ENCODE data around the gene PTBP2. TPM values are rescaled to one million over a fixed set of nuclear protein-coding genes. Genes with fewer than 3 reads are reported as not detected.

The PTBP2 gene, protein sequence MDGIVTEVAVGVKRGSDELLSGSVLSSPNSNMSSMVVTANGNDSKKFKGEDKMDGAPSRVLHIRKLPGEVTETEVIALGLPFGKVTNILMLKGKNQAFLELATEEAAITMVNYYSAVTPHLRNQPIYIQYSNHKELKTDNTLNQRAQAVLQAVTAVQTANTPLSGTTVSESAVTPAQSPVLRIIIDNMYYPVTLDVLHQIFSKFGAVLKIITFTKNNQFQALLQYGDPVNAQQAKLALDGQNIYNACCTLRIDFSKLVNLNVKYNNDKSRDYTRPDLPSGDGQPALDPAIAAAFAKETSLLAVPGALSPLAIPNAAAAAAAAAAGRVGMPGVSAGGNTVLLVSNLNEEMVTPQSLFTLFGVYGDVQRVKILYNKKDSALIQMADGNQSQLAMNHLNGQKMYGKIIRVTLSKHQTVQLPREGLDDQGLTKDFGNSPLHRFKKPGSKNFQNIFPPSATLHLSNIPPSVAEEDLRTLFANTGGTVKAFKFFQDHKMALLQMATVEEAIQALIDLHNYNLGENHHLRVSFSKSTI
- total RNA-seq, result 100 to 1,000 TPM in 1 of 2 donors, 10 to 100 TPM in 1; 61.4 to 109 TPM
- 41.0 TPM for polyA plus RNA-seq (ENCODE audit: insufficient read depth, low read depth, low replicate concordance)
- long read RNA-seq, donor 1, full-length matches to known transcripts, result 5 of 63 reads
- long read RNA-seq, donor 1, partial matches to known transcripts, result 58 of 63 reads
- long read RNA-seq, donor 1, other reads (novel, unspliced or antisense), result 0 of 63 reads
- long read RNA-seq, donor 2, partial matches to known transcripts, result 0 of 1 reads
- long read RNA-seq, donor 2, other reads (novel, unspliced or antisense), result 0 of 1 reads

DNA sequence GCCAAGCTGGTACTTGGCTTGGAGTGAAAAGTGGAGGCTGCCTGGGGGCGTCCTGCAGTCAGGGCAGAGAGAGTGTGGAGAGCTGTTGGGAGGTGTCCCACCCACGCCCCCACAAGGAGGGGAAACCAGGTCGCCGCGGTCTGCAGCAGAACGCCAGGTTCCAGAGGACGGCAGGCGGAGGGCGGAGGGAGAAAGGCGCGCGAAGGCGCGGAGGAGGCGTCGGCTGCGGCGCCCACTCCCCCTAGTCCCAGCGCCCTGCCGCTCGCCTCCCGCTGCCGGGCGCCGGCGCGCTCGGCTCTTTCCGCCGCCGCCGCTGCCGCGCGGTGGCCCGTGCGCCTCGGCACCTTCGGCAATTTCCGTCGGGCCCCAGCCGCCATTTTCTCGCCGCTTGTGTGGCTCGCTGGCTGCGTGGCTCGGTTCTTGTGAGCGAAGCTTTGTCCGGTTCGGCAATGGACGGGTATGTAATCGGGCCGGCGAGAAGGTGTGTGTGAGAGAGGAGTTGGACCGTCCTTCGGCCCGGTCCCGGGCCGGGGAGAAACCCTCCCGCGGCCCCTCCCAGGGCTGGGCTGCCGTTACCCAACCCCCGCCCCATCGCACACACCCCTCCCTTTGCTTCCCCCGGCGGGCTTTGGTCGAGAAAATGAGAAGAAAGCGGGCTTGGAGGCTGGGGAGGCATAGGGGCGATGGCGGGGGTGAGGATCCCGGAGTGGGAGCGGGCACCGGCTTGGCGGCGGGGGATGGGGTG, at the start of gene PTBP2:
PTBP2 (plus strand) TSS at position 369 of the 745 bp plus-strand sequence; CDS start at position 450, 81 bp downstream.
- Histone ChIP-seq H3K27me3 (no peaks in the 10 kb centered on the region), H3K4me3 (peak within 1 kb of the TSS; percentile 68 to 99), H3K36me3 (ENCODE audit: low read depth, missing control alignments) (no peaks in the 10 kb centered on the region), H3K9me3 (no peaks in the 10 kb centered on the region), H3K27ac (peak within 1 kb of the TSS; percentile 92 to 99), H3K4me1 (no peaks in the 10 kb centered on the region)
- DNase-seq, result peak; percentile 90
- TF ChIP-seq POLR2A (IDR thresholded peaks at IDR 0.05) (no peak), CTCF (IDR thresholded peaks at IDR 0.05) (no peak)
- intact Hi-C loops (cut with DNase I; ENCODE audit: low total_unique reads), result no loop called here
- WGBS, 2 donors, result 1% methylated on average over 18 to 67 of the region's 75 CpGs

DNA sequence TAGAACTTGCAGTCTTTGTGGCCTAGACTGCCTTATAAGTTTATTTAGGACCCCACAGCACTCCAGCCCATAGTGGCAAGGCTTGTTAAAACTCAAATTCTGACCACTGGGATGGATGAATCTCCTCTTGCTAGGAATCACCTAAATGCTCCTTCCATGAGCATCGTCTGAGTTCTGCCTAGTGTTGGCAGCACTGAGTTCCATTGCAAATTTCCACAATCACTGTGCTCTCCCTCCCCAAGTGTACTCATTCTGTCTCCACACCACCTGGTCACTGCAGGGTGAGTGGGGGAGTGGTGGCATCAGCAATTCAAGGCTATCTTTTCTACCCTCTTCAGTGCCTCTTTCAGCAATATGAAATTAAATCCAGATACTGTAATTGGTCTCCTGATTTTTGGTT, 46.7 kb upstream of the PTBP2 start:
- 50 to 69% methylated on average over 1 of the region's 1 CpG for WGBS, 2 donors
- no peaks in the 10 kb centered on the region for H3K27me3 ChIP-seq
- no peak for DNase-seq
- no peak overlapping the region for H3K27ac ChIP-seq
- no peak overlapping the region for H3K4me3 ChIP-seq
- H3K4me1 ChIP-seq, result no peaks in the 10 kb centered on the region
- H3K9me3 ChIP-seq, result no peaks in the 10 kb centered on the region
- intact Hi-C loops (cut with DNase I; ENCODE audit: low total_unique reads), result no loop called here
- TF ChIP-seq POLR2A (IDR thresholded peaks at IDR 0.05) (no peak), CTCF (IDR thresholded peaks at IDR 0.05) (no peak)
- no peaks in the 10 kb centered on the region for H3K36me3 ChIP-seq (ENCODE audit: low read depth, missing control alignments)

GRCh38 chr1:96682056-96682455, 39.5 kb upstream of the PTBP2 start:
- no peak for TF ChIP-seq CTCF (IDR thresholded peaks at IDR 0.05)
- no peak for TF ChIP-seq POLR2A (IDR thresholded peaks at IDR 0.05)
- Histone ChIP-seq H3K27ac (no peak overlapping the region), H3K9me3 (no peaks in the 10 kb centered on the region), H3K36me3 (ENCODE audit: low read depth, missing control alignments) (no peaks in the 10 kb centered on the region), H3K4me3 (no peak overlapping the region), H3K27me3 (no peaks in the 10 kb centered on the region), H3K4me1 (no peaks in the 10 kb centered on the region)
- intact Hi-C loops (cut with DNase I; ENCODE audit: low total_unique reads), result no loop called here
- DNase-seq, result no peak
- WGBS, 2 donors, result 71 to 86% methylated on average over 6 of the region's 6 CpGs

GRCh38 chr1:96683931-96684330, 37.7 kb upstream of the PTBP2 start:
- Histone ChIP-seq H3K9me3 (no peaks in the 10 kb centered on the region), H3K36me3 (ENCODE audit: low read depth, missing control alignments) (no peaks in the 10 kb centered on the region), H3K27me3 (no peaks in the 10 kb centered on the region), H3K4me1 (no peaks in the 10 kb centered on the region), H3K27ac (no peak overlapping the region), H3K4me3 (no peak overlapping the region)
- 73 to 85% methylated on average over 2 of the region's 2 CpGs for WGBS, 2 donors
- no peak for DNase-seq
- intact Hi-C loops (cut with DNase I; ENCODE audit: low total_unique reads), result no loop called here
- TF ChIP-seq POLR2A (IDR thresholded peaks at IDR 0.05) (no peak), CTCF (IDR thresholded peaks at IDR 0.05) (no peak)

All from testis (tissue), 5 donors.